ENCODE measurements around the gene DEK. TPM values are rescaled to one million over a fixed set of nuclear protein-coding genes. Genes with fewer than 3 reads are reported as not detected.

DEK gene
- total RNA-seq, 1 donor from 2014 or later: 43.2 TPM

DNA sequence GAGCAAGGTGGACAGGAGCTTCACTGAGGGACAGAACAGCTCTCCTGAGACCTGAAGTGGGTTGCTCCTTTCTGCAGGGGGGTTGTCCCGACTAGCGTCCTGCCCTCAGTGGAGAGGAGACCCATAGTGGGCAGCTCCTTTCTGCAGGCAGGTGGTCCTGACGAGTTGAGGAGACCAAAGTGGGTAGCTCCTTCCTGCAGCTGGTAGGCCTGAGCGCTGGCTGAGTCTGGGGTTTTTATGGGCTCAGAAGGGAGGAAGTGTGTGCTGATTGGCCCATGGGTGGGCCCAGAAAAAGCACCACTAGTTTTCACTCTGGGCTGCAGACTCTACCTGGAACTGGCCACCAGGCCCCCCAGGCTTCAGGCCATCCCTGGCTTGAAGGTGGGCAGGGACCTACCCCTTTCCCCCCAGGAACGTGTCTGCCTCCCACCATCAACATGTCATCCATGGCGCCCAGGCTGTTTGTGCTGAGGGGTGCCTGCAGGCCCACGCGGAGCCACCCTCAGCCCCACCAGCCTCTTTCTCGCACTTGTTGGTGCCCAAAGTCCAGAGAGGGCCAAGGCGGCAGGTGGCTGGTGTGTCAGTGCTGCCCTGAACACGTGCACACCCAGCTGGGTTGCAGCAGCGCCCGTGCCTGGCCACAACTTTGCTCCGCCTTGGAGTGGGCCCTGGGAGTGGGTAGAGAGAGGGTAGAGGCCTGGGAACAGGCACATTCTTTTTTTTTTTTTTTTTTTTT lies 1.6 kb upstream of the DEK start:
- no peak overlapping the region for H3K4me3 Mint-ChIP-seq (ENCODE audit: unreplicated experiment)
- peaks cover 34% of the 10 kb centered on the region for H3K4me1 Mint-ChIP-seq (ENCODE audit: low read depth)
- no peak for DNase-seq (ENCODE audit: low spot score)
- no peak for TF ChIP-seq CTCF (IDR thresholded peaks at IDR 0.05)
- H3K9me3 Mint-ChIP-seq (ENCODE audit: low read depth): no peaks in the 10 kb centered on the region
- H3K27ac Mint-ChIP-seq (ENCODE audit: unreplicated experiment): no peak overlapping the region
- no peaks in the 10 kb centered on the region for H3K36me3 Mint-ChIP-seq (ENCODE audit: low read depth)
- no peaks in the 10 kb centered on the region for H3K27me3 Mint-ChIP-seq (ENCODE audit: low read depth)

DNA sequence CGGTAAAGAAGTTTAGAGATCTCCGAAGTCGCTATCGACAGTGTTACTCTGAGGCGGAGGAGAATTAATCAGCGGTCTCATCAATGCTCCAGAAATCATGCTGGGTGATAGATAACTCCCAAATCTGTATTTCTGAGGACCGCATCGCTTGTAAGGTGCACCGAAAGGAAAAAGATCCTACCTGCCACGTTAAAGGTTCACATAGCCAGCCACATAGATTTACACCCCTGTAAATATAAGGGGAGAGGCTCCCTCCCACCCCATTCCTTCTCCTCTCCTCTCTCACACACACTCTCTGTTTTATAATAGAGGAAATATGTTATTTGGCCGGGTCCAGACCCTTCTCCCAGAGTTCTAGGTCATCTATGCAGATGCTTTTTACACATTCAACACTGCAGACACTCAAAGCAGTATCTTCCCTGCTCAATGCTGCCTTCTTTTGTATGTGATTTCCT lies 620 bp upstream of the DEK start:
- Mint-ChIP-seq H3K9me3 (ENCODE audit: low read depth) (no peaks in the 10 kb centered on the region), H3K4me1 (ENCODE audit: low read depth) (peaks cover 44% of the 10 kb centered on the region), H3K4me3 (ENCODE audit: unreplicated experiment) (peak overlapping the region; percentile 96), H3K27ac (ENCODE audit: unreplicated experiment) (peak overlapping the region; percentile 88), H3K36me3 (ENCODE audit: low read depth) (no peaks in the 10 kb centered on the region), H3K27me3 (ENCODE audit: low read depth) (no peaks in the 10 kb centered on the region)
- peak; percentile 55 for TF ChIP-seq CTCF (IDR thresholded peaks at IDR 0.05)
- no peak for DNase-seq (ENCODE audit: low spot score)

GRCh38 chr6:18263418-18264218 lies 712 bp downstream of the DEK start:
- Mint-ChIP-seq H3K36me3 (ENCODE audit: low read depth) (no peaks in the 10 kb centered on the region), H3K27ac (ENCODE audit: unreplicated experiment) (peak overlapping the region; percentile 97), H3K9me3 (ENCODE audit: low read depth) (no peaks in the 10 kb centered on the region), H3K27me3 (ENCODE audit: low read depth) (no peaks in the 10 kb centered on the region), H3K4me3 (ENCODE audit: unreplicated experiment) (peak overlapping the region; percentile 96), H3K4me1 (ENCODE audit: low read depth) (peaks cover 50% of the 10 kb centered on the region)
- no peak for DNase-seq (ENCODE audit: low spot score)
- no peak for TF ChIP-seq CTCF (IDR thresholded peaks at IDR 0.05)

DNA sequence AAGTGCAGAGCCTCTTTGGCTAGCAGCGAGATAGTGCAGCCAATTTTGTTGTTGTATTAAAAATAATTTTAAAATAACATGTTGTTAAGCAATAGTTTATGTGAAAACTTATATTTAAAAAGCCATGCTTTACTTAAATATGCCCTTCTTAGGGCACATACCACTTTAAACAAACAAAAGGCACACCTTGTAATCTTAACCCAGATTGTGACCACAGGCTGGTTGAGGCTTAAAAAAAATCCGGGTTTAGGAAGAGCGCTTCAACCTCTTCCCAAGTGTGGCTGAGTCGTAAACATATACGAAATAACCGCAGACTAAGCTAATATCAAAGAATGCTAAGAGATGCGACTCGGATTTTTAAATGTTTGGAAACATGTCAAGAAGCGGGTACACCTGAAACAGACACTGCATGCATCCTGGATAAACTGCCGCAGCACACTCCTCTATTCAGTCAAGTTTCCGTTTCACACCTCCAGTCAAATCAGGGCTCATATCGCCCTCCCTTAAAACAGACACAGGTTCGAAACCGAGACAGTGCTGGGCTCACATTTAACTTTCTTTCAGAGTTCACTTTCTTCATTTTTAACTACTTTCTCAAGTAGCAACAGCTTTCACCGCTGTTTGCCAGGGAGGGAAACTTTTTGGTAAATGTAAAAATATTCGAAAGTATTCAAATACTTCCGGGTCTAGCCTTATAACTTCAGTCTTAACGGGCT lies 1.5 kb downstream of the DEK start:
- no peaks in the 10 kb centered on the region for H3K36me3 Mint-ChIP-seq (ENCODE audit: low read depth)
- no peaks in the 10 kb centered on the region for H3K9me3 Mint-ChIP-seq (ENCODE audit: low read depth)
- DNase-seq (ENCODE audit: low spot score): no peak
- peak overlapping the region; percentile 97 for H3K27ac Mint-ChIP-seq (ENCODE audit: unreplicated experiment)
- peaks cover 50% of the 10 kb centered on the region for H3K4me1 Mint-ChIP-seq (ENCODE audit: low read depth)
- no peak for TF ChIP-seq CTCF (IDR thresholded peaks at IDR 0.05)
- no peaks in the 10 kb centered on the region for H3K27me3 Mint-ChIP-seq (ENCODE audit: low read depth)
- peak overlapping the region; percentile 96 for H3K4me3 Mint-ChIP-seq (ENCODE audit: unreplicated experiment)

DNA sequence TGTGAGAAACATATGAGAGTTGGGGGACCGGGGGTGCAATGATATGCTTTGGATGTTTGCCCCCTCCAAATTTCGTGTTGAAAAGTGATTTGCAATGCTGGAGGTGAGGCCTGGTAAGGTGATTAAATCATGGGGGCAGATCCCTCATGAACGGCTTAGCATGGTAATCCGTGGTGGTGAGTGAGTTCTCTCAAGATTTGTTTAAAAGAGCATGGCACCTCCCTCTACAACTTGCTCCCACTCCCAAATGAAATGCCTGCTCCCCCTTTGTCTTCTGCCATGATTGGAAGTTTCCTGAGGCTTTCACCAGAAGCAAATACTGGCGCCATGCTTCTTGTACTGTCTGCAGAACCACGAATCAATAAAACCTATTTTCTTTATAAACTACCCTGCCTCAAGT lies 2.5 kb downstream of the DEK start:
- no peak for TF ChIP-seq CTCF (IDR thresholded peaks at IDR 0.05)

More for the DNA sequence above, 2.5 kb downstream of the DEK start:
- Mint-ChIP-seq H3K4me1 (ENCODE audit: low read depth) (peaks cover 50% of the 10 kb centered on the region), H3K27me3 (ENCODE audit: low read depth) (no peaks in the 10 kb centered on the region), H3K4me3 (ENCODE audit: unreplicated experiment) (peak overlapping the region; percentile 96), H3K9me3 (ENCODE audit: low read depth) (no peaks in the 10 kb centered on the region), H3K36me3 (ENCODE audit: low read depth) (no peaks in the 10 kb centered on the region), H3K27ac (ENCODE audit: unreplicated experiment) (peak overlapping the region; percentile 33)
- DNase-seq (ENCODE audit: low spot score): no peak
